H9 (cell line): ENCODE results near the gene SUFU. TPM values are rescaled to one million over a fixed set of nuclear protein-coding genes. Genes with fewer than 3 reads are reported as not detected.

Source experiments
- DNase-seq: peaks from one replicate; pipeline ENCODE4 v3.0.0-alpha.2; 2017
- H2AFZ ChIP-seq: one replicate; pipeline ENCODE4 v1.6.1; 2013; ENCODE audit warnings: mild to moderate bottlenecking, low read length, control low read depth, moderate library complexity
- H2AK5ac ChIP-seq: 2 replicates; pipeline ENCODE4 v1.6.1; 2013; ENCODE audit warnings: low read length, control low read depth, mixed read lengths; ENCODE audit not compliant: insufficient read length
- H2BK120ac ChIP-seq: one replicate; pipeline ENCODE4 v1.6.1; 2013; ENCODE audit warnings: low read depth, mild to moderate bottlenecking, low read length, control low read depth, inconsistent platforms; ENCODE audit not compliant: poor library complexity, severe bottlenecking
- H2BK12ac ChIP-seq: 2 replicates; pipeline ENCODE4 v1.6.1; 2013; ENCODE audit warnings: low read length, control low read depth, mixed read lengths, low read depth; ENCODE audit not compliant: insufficient read length
- H2BK15ac ChIP-seq: 2 replicates; pipeline ENCODE4 v1.6.1; 2013; ENCODE audit warnings: low read depth, low read length, control low read depth
- H2BK20ac ChIP-seq: one replicate; pipeline ENCODE4 v1.6.1; 2013; ENCODE audit warnings: low read depth, mild to moderate bottlenecking, low read length, control low read depth, inconsistent platforms; ENCODE audit not compliant: poor library complexity, severe bottlenecking
- H2BK5ac ChIP-seq: 2 replicates; pipeline ENCODE4 v1.6.1; 2013; ENCODE audit warnings: low read length, control low read depth, mixed read lengths; ENCODE audit not compliant: insufficient read length
- H3K14ac ChIP-seq: 2 replicates; pipeline ENCODE4 v1.6.1; 2013; ENCODE audit warnings: low read length, control low read depth; ENCODE audit not compliant: insufficient read depth
- H3K18ac ChIP-seq: 2 replicates; pipeline ENCODE4 v1.6.1; 2013; ENCODE audit warnings: low read depth, mild to moderate bottlenecking, mixed read lengths, low read length, control low read depth; ENCODE audit not compliant: insufficient read length
- H3K23ac ChIP-seq: 2 replicates; pipeline ENCODE4 v1.6.1; 2013; ENCODE audit warnings: low read length, control low read depth, mixed read lengths, low read depth; ENCODE audit not compliant: insufficient read length
- H3K23me2 ChIP-seq: 2 replicates; pipeline ENCODE4 v1.6.1; 2013; ENCODE audit warnings: low read depth, mild to moderate bottlenecking, mixed read lengths, low read length, control low read depth; ENCODE audit not compliant: insufficient read length, poor library complexity, severe bottlenecking
- H3K27ac ChIP-seq: 2 replicates; pipeline ENCODE4 v1.5.1; 2013; ENCODE audit warnings: low read length, control low read depth, mixed read lengths, low read depth; ENCODE audit not compliant: insufficient read length
- H3K27me3 ChIP-seq: 2 replicates; pipeline ENCODE4 v1.6.1; 2013; ENCODE audit warnings: low read length, control low read depth, inconsistent platforms; ENCODE audit not compliant: insufficient read depth
- H3K4ac ChIP-seq: 2 replicates; pipeline ENCODE4 v1.6.1; 2013; ENCODE audit warnings: low read depth, mild to moderate bottlenecking, control low read depth, inconsistent platforms, low read length, moderate library complexity
- H3K4me1 ChIP-seq: 2 replicates; pipeline ENCODE4 v1.6.1; 2013; ENCODE audit warnings: low read length, control low read depth, inconsistent platforms; ENCODE audit not compliant: insufficient read depth
- H3K4me2 ChIP-seq: 2 replicates; pipeline ENCODE4 v1.6.1; 2013; ENCODE audit warnings: low read length, control low read depth, mixed read lengths; ENCODE audit not compliant: insufficient read length, insufficient read depth
- H3K56ac ChIP-seq: 2 replicates; pipeline ENCODE4 v1.6.1; 2013; ENCODE audit warnings: low read depth, mild to moderate bottlenecking, mixed read lengths, low read length, control low read depth; ENCODE audit not compliant: insufficient read length
- H3K79me1 ChIP-seq: 2 replicates; pipeline ENCODE4 v1.6.1; 2013; ENCODE audit warnings: low read depth, mild to moderate bottlenecking, moderate library complexity, low read length, control low read depth, inconsistent platforms; ENCODE audit not compliant: insufficient read depth, poor library complexity, severe bottlenecking
- H3K79me2 ChIP-seq: 2 replicates; pipeline ENCODE4 v1.6.1; 2013; ENCODE audit warnings: low read length, control low read depth, inconsistent platforms; ENCODE audit not compliant: insufficient read depth
- H3K9ac ChIP-seq: 2 replicates; pipeline ENCODE4 v1.6.1; 2013; ENCODE audit warnings: low read length, control low read depth, mixed read lengths; ENCODE audit not compliant: insufficient read length; ENCODE audit errors: extremely low read depth
- H3K9me3 ChIP-seq: one replicate; pipeline ENCODE4 v1.6.1; 2013; ENCODE audit warnings: low read depth, low read length, inconsistent platforms; ENCODE audit not compliant: control insufficient read depth
- H3T11ph ChIP-seq: one replicate; pipeline ENCODE4 v1.6.1; 2013; ENCODE audit warnings: mild to moderate bottlenecking, low read length, control low read depth, inconsistent platforms
- H4K20me1 ChIP-seq: one replicate; pipeline ENCODE4 v1.6.1; 2013; ENCODE audit not compliant: control insufficient read depth, insufficient read length, insufficient read depth
- H4K5ac ChIP-seq: 2 replicates; pipeline ENCODE4 v1.6.1; 2013; ENCODE audit warnings: low read depth, mild to moderate bottlenecking, mixed read lengths, low read length, control low read depth; ENCODE audit not compliant: insufficient read length
- H4K8ac ChIP-seq: replicated peaks from 2 replicates; pipeline ENCODE4 v1.6.1; 2013; ENCODE audit warnings: low read length, control low read depth, mixed read lengths, low read depth; ENCODE audit not compliant: insufficient read length
- H4K91ac ChIP-seq: 2 replicates; pipeline ENCODE4 v1.6.1; 2013; ENCODE audit warnings: low read depth, mild to moderate bottlenecking, moderate library complexity, mixed read lengths, low read length, control low read depth; ENCODE audit not compliant: insufficient read length
- H3K27ac Mint-ChIP-seq, 3 experiments: 2 replicates in 2 of 3; 3 replicates in 1 of 3; pipeline ENCODE4 v1.8.0; 2020 to 2021; ENCODE audit warnings: mixed read lengths in 3 of 3, mild to moderate bottlenecking in 1 of 3, moderate library complexity in 1 of 3
- H3K27me3 Mint-ChIP-seq: 2 replicates; pipeline ENCODE4 v1.8.0; 2021; ENCODE audit warnings: low read depth, mild to moderate bottlenecking, moderate library complexity, mixed read lengths
- H3K36me3 Mint-ChIP-seq, 3 experiments: 2 replicates in 2 of 3; 3 replicates in 1 of 3; pipeline ENCODE4 v1.8.0; 2020 to 2021; ENCODE audit warnings: low read depth in 3 of 3, mixed read lengths in 3 of 3; ENCODE audit not compliant: insufficient read depth in 1 of 3
- H3K4me1 Mint-ChIP-seq, 2 experiments: 2 replicates each; pipeline ENCODE4 v1.8.0; 2020; ENCODE audit warnings: mixed read lengths in 2 of 2
- H3K4me3 Mint-ChIP-seq, 2 experiments: 2 replicates in 1 of 2; 3 replicates in 1 of 2; pipeline ENCODE4 v1.8.0; 2020 to 2021; ENCODE audit warnings: mild to moderate bottlenecking in 2 of 2, mixed read lengths in 2 of 2, moderate library complexity in 1 of 2
- H3K9me3 Mint-ChIP-seq, 2 experiments: 2 replicates in 1 of 2; 3 replicates in 1 of 2; pipeline ENCODE4 v1.8.0; 2020; ENCODE audit warnings: mild to moderate bottlenecking in 2 of 2, mixed read lengths in 2 of 2, moderate library complexity in 1 of 2
- WGBS: extraction: QIAGEN DNeasy Blood & Tissue Kit; methylation state at CpG from one replicate; pipeline ENCODE4 v1.1.7; 2013; ENCODE audit warnings: missing lambda C conversion rate, low lambda C conversion rate, mixed read lengths; ENCODE audit not compliant: insufficient read length; ENCODE audit errors: extremely low coverage; 5-methylcytosine and 5-hydroxymethylcytosine counted together
- total RNA-seq: library from RNA; stranded (reverse); gene quantifications from 2 replicates; pipeline ENCODE4 v1.2.1, GENCODE V29; 2021
- TF ChIP-seq, protein P1 (sequence below): fragments of 200-600 bp; sonication (generic); conservative IDR thresholded peaks from 3 replicates; pipeline ENCODE4 v1.8.0; 2021; ENCODE audit warnings: antibody characterized with exemption, mild to moderate bottlenecking

SUFU gene
- total RNA-seq, 1 experiment from 2014 or later: 9.5 TPM

DNA sequence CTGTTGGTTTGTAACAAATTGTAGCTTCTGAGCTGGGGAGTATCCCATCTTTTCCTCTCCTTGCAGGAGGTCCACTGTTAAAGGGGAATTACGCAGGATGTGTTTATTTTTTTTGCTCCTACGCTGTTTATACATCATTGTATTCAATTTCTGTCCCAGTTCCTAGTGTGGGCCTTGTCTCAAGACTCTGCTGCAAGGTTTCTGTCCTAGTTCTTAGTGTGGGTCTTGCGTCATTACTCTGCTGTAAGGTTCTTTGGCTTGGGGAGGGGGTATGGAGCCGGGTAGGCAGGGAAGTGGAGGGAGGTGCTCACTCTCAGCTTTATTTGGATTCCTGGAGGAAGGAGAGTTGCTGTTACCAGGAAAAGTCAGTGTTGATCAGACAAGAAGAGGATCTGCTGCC is 76.5 kb downstream of the SUFU start:
- Mint-ChIP-seq H3K4me3 (no peak overlapping the region), H3K9me3 (no peaks in the 10 kb centered on the region), H3K27me3 (peaks cover 29% of the 10 kb centered on the region), H3K36me3 (no peaks in the 10 kb centered on the region; a peak in 1 of 7 replicates), H3K4me1 (peaks cover 15 to 40% of the 10 kb centered on the region in 2 experiments), H3K27ac (peak overlapping the region in 1 of 3 experiments; percentile 41; a peak in 2 of 7 replicates)
- no peaks in the 10 kb centered on the region for H3K79me1 ChIP-seq
- no peaks in the 10 kb centered on the region for H3K4me1 ChIP-seq
- no peak overlapping the region for H2BK12ac ChIP-seq
- no CpG with 5 or more reads among the region's 4 CpGs for WGBS
- no peak overlapping the region for H3K9ac ChIP-seq
- H2AFZ ChIP-seq: no peak overlapping the region
- no peak overlapping the region for H3K4ac ChIP-seq
- H3K14ac ChIP-seq: no peak overlapping the region
- no peak overlapping the region for H3K4me2 ChIP-seq
- no peak overlapping the region for H3K23ac ChIP-seq
- no peak overlapping the region for H2BK15ac ChIP-seq
- DNase-seq: no peak
- no peak overlapping the region for H2BK120ac ChIP-seq
- no peak overlapping the region for H2AK5ac ChIP-seq
- H3T11ph ChIP-seq: no peak overlapping the region
- no peaks in the 10 kb centered on the region for H3K9me3 ChIP-seq
- no peak overlapping the region for H2BK20ac ChIP-seq
- no peak overlapping the region for H2BK5ac ChIP-seq
- H4K20me1 ChIP-seq: peaks cover 2% of the 10 kb centered on the region
- no peak overlapping the region for H4K5ac ChIP-seq
- H3K79me2 ChIP-seq: no peaks in the 10 kb centered on the region
- TF ChIP-seq, protein P1, sequence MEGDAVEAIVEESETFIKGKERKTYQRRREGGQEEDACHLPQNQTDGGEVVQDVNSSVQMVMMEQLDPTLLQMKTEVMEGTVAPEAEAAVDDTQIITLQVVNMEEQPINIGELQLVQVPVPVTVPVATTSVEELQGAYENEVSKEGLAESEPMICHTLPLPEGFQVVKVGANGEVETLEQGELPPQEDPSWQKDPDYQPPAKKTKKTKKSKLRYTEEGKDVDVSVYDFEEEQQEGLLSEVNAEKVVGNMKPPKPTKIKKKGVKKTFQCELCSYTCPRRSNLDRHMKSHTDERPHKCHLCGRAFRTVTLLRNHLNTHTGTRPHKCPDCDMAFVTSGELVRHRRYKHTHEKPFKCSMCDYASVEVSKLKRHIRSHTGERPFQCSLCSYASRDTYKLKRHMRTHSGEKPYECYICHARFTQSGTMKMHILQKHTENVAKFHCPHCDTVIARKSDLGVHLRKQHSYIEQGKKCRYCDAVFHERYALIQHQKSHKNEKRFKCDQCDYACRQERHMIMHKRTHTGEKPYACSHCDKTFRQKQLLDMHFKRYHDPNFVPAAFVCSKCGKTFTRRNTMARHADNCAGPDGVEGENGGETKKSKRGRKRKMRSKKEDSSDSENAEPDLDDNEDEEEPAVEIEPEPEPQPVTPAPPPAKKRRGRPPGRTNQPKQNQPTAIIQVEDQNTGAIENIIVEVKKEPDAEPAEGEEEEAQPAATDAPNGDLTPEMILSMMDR: no peak
- H3K27ac ChIP-seq: no peak overlapping the region
- H3K56ac ChIP-seq: no peak overlapping the region
- H3K23me2 ChIP-seq: no peaks in the 10 kb centered on the region
- no peaks in the 10 kb centered on the region for H3K27me3 ChIP-seq
- H3K18ac ChIP-seq: no peak overlapping the region
- H4K8ac ChIP-seq: no peak overlapping the region
- H4K91ac ChIP-seq: no peak overlapping the region
